ENCODE measurements around the gene GIMD1.

Gene GIMD1

DNA sequence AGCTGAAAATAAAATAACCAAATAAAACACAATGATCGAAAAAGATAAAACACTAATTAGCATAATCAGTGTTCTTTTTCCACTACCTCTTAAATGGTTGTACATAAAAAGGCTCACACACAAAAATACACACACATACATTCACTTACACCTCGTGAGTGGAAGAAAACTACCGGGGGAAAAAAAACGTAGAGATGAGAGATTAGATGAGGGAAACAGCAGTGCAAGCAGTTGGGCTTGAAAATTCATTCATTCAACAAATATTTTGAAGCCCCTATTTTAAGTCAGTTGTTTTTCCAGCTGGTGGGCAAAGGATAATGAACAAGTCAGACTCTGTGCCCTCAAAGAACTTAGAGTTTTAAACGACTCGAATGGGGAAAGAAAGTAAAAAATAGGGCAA, 53.6 kb downstream of the GIMD1 start:
- DNase-seq (ENCODE audit: low spot score): no peak

DNA sequence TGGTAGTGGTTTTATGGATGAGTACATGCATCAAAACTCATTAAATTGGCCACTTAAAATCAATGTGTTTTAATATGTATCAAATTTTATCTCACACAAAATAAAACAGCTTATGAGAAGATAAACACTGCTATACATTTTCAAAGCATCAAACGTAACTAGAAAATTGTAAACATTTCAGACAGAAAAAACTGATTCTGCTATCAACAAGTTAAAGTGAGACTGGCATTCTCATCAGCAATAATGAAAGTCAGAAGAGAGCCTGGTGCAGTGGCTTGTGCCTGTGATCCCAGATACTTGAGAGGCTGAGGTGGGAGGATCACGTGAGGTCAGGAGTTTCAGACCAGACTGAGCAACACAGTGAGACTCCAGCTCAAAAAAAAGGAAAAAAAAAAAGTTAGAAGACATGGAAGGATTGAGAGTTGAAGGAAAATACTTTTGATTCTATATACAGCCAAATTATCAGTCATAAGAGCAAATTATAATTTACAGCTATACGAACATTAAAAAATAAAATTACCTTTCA, 55.5 kb downstream of the GIMD1 start:
- DNase-seq (ENCODE audit: low spot score): no peak

DNA sequence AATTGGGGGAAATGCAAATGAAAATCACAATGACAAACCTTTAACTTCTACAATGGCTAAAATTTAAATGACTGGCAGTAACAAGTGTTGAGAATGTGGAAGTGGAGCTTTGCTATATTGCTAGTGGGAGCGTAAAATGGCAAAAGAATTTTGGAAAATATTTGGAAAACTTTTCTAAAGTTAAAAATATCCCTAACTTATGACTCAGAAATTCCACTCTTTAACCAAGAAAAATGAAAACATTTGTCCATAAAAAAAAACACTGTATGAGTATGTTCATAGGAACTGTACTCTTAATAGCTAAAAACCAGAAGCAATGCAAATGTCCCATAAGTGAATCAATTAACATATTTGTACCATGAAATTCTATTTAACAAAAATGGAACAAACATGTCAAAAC, 56.2 kb downstream of the GIMD1 start:
- DNase-seq (ENCODE audit: low spot score): no peak

Measured in ecto neural progenitor cell (in vitro differentiated cells).